Upper lobe of left lung (tissue), 4 donors: ENCODE results near the gene MAJIN.
"Not testable (repeated sequence)": the region's sequence is repeated elsewhere in the genome, so short reads cannot be mapped to it uniquely, and the experiment has no call there.

Experiments
- POLR2A ChIP-seq, 4 donors: fragments of 450-650 bp; IDR thresholded peaks; one replicate each; pipeline ENCODE4 v1.5.1; 2016 to 2017; ENCODE audit warnings: antibody characterized with exemption in 4 of 4, mild to moderate bottlenecking in 2 of 4
- TF ChIP-seq, protein P1 (sequence below), 6 experiments: fragments of 450-650 bp in 4 of 6; fragments of 200-600 bp in 2 of 6; sonication (generic) in 2 of 6; IDR thresholded peaks; one replicate each; pipeline ENCODE4 v1.5.1; 2016 to 2019; ENCODE audit warnings: antibody characterized with exemption in 6 of 6

GRCh38 chr11:64983339-64983738, 11.4 kb upstream of the MAJIN start:
- TF ChIP-seq, protein P1, sequence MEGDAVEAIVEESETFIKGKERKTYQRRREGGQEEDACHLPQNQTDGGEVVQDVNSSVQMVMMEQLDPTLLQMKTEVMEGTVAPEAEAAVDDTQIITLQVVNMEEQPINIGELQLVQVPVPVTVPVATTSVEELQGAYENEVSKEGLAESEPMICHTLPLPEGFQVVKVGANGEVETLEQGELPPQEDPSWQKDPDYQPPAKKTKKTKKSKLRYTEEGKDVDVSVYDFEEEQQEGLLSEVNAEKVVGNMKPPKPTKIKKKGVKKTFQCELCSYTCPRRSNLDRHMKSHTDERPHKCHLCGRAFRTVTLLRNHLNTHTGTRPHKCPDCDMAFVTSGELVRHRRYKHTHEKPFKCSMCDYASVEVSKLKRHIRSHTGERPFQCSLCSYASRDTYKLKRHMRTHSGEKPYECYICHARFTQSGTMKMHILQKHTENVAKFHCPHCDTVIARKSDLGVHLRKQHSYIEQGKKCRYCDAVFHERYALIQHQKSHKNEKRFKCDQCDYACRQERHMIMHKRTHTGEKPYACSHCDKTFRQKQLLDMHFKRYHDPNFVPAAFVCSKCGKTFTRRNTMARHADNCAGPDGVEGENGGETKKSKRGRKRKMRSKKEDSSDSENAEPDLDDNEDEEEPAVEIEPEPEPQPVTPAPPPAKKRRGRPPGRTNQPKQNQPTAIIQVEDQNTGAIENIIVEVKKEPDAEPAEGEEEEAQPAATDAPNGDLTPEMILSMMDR (IDR thresholded peaks at IDR 0.05) = not testable (repeated sequence)
- not testable (repeated sequence) for TF ChIP-seq POLR2A (IDR thresholded peaks at IDR 0.05)
